NOMO-1 treated with dmso at 0.1 percent for 144 hours (cell line): ENCODE measurements around the gene DZIP1.

Source experiments
- DNase-seq: peaks from one replicate; lab custom pipeline; 2025; ENCODE audit not compliant: unreplicated experiment; lab: John Stamatoyannopoulos, UW

The DZIP1 gene

DNA sequence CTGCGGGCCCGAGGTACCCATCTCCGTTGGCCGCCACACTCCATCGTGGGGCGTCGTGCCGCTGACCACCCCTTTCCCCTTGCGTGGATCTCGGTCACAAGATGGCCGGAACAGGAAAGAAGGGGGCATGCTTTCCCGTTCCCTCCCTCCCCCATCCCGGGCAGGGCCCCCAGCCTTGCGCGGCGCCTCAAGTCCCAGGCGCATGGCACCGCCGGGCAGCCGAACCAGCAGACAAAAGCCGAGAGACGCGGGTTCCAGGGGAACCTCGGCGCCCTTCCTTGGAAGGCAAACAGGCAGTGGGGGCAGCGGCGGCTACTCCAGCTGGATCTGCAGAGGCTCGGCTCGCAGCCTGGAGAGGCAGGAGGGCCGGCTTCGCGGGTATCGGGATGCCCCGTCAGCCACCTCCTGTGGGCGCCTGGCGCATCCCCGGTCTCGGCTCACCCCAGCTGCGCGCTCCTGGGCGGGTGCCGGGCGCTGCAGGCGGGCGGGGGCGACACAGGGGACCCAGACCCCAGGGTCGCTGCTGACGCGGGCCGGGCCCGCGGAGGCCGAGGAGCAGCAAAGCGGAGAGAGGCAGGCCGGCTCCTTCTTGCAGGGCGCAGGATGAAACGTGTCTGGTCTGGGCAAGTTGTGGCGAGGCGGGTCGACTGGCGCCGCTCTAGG lies 439 bp downstream of the DZIP1 start:
- no peak for DNase-seq

GRCh38 chr13:95643571-95643935 lies 953 bp downstream of the DZIP1 start:
- DNase-seq = no peak

GRCh38 chr13:95642999-95643398 lies 1.5 kb downstream of the DZIP1 start:
- DNase-seq = no peak

- DNase-seq = no peak
Measured at GRCh38 chr13:95642028-95642621, 2.4 kb downstream of the DZIP1 start.

GRCh38 chr13:95641291-95642027 lies 3.0 kb downstream of the DZIP1 start:
- DNase-seq = no peak

GRCh38 chr13:95636853-95637252 lies 7.7 kb downstream of the DZIP1 start:
- DNase-seq = no peak

DNA sequence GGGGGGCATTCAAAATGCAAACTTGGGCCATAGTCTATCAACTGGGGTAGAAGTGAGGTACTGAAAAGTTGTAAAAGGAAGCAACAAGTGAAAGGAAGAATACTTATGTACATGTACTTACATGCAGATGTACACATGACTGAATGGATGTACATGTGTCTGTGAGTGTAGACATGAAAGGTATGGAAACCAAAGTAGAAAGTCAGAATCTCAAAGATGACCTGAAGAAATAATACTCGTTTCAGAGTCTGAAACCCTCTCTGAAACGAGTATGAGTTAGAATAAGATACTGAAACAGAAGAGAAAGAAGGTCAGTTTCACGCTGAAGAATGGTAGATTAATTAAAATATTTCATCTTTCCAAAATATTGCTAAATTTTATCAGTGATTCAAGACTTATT lies 13.9 kb downstream of the DZIP1 start:
- no peak for DNase-seq

- no peak for DNase-seq
Measured at GRCh38 chr13:95629071-95629470, 15.4 kb downstream of the DZIP1 start.

GRCh38 chr13:95628488-95628887 lies 16.0 kb downstream of the DZIP1 start:
- DNase-seq = no peak

- no peak for DNase-seq
Measured at GRCh38 chr13:95627590-95627989, 16.9 kb downstream of the DZIP1 start.

DNA sequence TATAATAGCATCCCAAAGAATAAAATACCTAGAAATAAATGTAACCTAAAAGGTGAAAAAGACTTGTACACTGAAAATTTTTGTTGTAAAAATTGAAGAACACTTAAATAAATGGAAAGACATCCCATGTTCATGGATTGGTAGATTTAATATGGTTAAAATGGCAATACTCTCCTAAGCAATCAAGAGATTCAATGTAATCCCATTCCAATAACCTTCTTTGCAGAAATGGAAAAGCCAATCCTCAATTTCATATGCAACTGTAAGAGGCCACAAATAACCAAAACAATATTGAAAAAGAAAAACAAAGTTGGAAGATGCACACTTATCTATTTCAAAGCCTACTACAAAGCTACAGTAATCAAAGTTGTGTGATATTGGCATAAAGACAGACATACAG lies 17.7 kb downstream of the DZIP1 start:
- DNase-seq = no peak

DNA sequence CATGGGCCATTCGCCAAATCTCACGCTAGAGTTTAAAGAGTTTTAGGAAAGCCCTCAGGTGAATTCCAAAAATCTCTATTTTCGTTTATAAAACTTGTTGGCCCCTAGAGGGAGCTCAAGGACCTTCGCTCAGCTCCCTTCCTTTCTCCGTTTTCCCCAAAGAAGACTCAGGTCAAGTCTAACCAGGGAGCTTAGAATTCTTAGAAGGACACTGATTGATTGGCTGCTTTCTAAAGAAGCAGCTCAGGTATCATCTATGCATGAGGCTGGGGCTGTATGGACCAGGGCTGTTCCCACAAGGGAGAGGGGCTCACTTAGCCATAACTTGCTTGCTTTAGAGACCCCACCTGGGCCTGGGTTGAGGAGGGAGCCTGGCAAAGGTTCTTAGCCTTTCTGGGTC lies 20.5 kb downstream of the DZIP1 start:
- no peak for DNase-seq

GRCh38 chr13:95623141-95623540 lies 21.4 kb downstream of the DZIP1 start:
- DNase-seq = no peak

DNA sequence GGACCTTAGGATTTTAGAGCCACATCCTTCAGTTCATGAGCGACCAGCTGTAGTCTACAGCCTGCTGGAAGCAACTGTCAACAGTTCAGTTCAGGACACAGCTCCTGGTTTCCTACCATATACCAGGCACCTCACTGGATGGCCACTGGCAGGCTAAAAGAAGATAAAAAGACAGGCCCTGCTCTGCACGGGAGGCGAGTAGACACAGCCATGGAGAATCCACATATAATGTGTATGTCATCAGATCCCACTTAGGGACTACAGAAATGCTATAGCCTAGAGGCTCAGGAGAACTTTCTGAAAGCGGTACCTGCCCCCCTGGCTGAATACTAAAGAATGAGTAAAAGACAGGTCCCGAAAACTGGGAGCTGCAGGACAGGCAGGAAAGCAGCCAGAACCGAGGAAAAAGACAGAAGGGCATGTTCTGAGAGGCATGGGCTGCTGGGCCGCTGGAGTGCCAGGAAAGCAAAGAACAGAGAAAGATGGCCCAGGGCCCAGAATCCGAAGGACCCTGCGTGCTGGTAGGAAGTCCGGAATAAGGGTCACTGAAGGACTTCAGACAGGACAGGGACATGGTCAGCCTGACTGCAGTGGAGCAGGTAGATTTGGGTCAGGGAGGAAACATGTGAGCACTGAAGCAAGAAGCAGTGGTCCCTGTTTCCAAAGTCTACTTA lies 23.5 kb downstream of the DZIP1 start:
- DNase-seq = no peak

GRCh38 chr13:95620030-95620824 lies 24.3 kb downstream of the DZIP1 start:
- no peak for DNase-seq

GRCh38 chr13:95615539-95615938 lies 29.0 kb downstream of the DZIP1 start:
- no peak for DNase-seq

- DNase-seq = no peak
Measured at GRCh38 chr13:95614641-95615245, 29.8 kb downstream of the DZIP1 start.

DNA sequence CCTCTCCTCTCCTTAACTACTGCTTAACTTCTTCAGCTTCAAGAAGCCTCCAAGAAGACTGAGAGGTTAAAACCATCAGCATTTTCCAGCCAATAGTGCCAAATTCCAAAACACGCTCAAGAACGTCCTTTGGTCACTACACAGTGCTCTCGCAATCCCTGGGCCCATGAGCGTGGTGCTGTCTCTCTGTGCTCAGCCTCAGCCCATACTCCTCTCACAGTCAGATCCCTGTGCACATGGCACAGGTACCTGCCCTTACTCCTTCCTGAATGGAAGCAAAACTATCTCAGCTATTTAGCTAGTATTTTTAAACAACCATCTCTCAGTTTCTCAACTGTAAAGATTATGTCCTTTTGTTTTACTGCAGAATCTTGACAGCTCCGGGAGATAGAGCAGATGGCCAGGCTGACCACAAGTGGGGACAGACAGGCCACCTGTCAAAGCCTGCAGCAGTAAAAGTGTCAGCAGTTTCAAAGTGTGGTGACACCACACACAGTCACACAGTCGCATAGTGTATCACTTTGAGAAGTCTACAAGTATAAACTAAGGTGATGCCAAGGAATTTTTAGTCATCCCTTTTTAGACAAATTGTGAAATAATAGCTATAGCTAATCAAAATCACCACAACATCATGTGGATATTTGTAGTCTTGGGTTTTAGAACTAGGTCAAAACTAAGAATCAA lies 35.7 kb downstream of the DZIP1 start:
- no peak for DNase-seq

DNA sequence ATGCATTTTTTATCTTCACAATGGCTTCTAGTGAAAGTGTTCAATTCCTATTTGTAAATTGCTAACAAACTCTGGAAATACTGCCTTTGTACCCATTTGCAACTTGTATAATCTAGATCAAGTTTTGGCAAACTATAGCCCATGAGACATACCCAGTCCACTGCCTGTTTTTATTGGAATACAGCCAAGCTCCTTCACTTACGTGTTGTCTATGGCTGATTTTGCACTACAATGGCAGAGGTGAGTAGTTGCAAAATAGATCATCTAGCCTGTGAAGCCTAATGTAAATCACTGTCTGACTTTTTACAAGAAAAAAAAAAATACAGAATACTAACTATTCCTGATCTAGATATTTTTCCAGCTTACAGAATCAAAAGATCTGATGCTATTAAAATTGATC lies 37.1 kb downstream of the DZIP1 start:
- no peak for DNase-seq

DNA sequence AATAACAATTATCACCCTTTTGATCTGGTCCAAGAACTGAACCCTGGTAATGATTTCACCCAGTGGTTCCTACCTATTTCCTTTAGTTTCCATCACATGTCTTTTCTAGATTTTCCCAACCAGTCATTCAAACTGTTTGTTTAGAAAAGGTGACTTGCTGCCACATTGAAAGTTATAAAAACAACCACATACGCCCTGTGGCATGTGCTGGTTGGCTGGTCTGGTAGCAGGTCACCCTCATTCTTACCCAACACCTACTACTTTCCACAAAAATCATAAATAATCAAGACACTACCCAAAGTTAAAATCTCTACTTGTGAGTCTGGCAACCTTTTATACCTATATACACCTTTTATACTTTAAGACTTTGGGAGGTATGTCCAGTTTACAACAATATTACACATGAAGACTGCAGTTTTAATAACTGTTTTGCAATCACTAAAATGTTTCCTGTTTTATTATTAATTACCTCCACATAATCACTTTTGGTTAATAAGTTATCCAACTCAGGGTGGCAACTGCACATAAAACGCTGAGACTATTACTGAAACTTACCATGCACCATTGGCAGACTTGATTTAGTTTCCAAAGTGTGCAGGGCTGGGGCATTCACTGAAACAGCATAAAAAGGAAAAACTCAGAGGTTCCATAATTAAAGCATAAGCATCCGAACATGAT lies 38.9 kb downstream of the DZIP1 start:
- no peak for DNase-seq
